ENCODE results near the gene ANKRD6. TPM values are rescaled to one million over a fixed set of nuclear protein-coding genes. Genes with fewer than 3 reads are reported as not detected.

Gene ANKRD6
- total and polyA plus RNA-seq, 2 donors (not counting 3 experiments of a cell fraction or from before 2014, with no cell fraction given) = 3.4 to 9.6 TPM

- no peaks in the 10 kb centered on the region for H4K20me1 ChIP-seq (replicated peaks; ENCODE audit: control insufficient read depth, extremely low read depth, insufficient read depth, low read length)
- intact Hi-C loops (cut with micrococcal nuclease) = no loop called here
- FAIRE-seq (no peak), DNase-seq (ENCODE audit: low read depth, low spot score) (no peak)
- dilution Hi-C loops (cut with MboI; ENCODE audit: extremely low pct_ligation_motif_present, low sequenced_read_pairs) = no loop called here
- CTCF ChIA-PET = interaction anchor here (1.0 to 1.1 kb wide), 3 partner anchors 12 to 434 kb away, joined by 3 to 4 read pairs (median 3); no protein-coding TSS in a partner anchor
- no peak overlapping the region for H3K9ac ChIP-seq (replicated peaks; ENCODE audit: extremely low read depth, insufficient read depth, low read length)
- no peaks in the 10 kb centered on the region for H3K9me1 ChIP-seq (replicated peaks; ENCODE audit: control insufficient read depth, extremely low read depth, insufficient read depth, low read length)
- H3K4me1 ChIP-seq (ENCODE audit: control insufficient read depth, extremely low read depth, insufficient read depth, low read length) = no peaks in the 10 kb centered on the region
- no peak overlapping the region for H3K27ac ChIP-seq (ENCODE audit: insufficient read depth, low read depth, low read length)
- H2AFZ ChIP-seq (ENCODE audit: low read depth, low read length) = no peak overlapping the region
- POLR2A ChIA-PET = no interaction called here
- no peaks in the 10 kb centered on the region for H3K79me2 ChIP-seq (ENCODE audit: control insufficient read depth, insufficient read depth, low read length)
- H3K4me2 ChIP-seq (ENCODE audit: insufficient read depth, low read length) = no peak overlapping the region
- peaks cover 30 to 31% of the 10 kb centered on the region in 2 experiments for H3K27me3 ChIP-seq (ENCODE audit: control insufficient read depth in 2 of 2, insufficient read depth in 2 of 2, low read length in 2 of 2)
- no peak overlapping the region for H3K4me3 ChIP-seq (replicated peaks in 1 of 3; ENCODE audit: insufficient read depth in 1 of 3, low read depth in 1 of 3, low read length in 3 of 3)
- no peaks in the 10 kb centered on the region for H3K9me3 ChIP-seq (replicated peaks; ENCODE audit: control insufficient read depth, insufficient read depth, low read length)
- no TSS peak for BruUV-seq (replicated peaks)
- no peak for TF ChIP-seq POLR2A (IDR thresholded peaks at IDR 0.05; ENCODE audit: low read depth, low read length)
- TF ChIP-seq CTCF (IDR thresholded peaks at IDR 0.05; ENCODE audit: extremely low read depth in 1 of 2, insufficient read depth in 1 of 2, low read depth in 1 of 2, low read length in 2 of 2) = no peak
- TF ChIP-seq FOS (IDR thresholded peaks at IDR 0.05; ENCODE audit: borderline replicate concordance, insufficient read depth, low read length) = no peak
- no peak for TF ChIP-seq GATA2 (IDR thresholded peaks at IDR 0.05; ENCODE audit: insufficient read depth, insufficient read length, low read depth, low read length)
- TF ChIP-seq MAX (IDR thresholded peaks at IDR 0.05; ENCODE audit: insufficient read depth, insufficient read length) = no peak
- TF ChIP-seq MYC (IDR thresholded peaks at IDR 0.05; ENCODE audit: low read depth, low read length) = no peak
- TF ChIP-seq JUN (IDR thresholded peaks at IDR 0.05; ENCODE audit: borderline replicate concordance, insufficient read depth, insufficient read length, low read depth) = no peak
- TF ChIP-seq EZH2 (IDR thresholded peaks at IDR 0.05; ENCODE audit: borderline replicate concordance, low read depth, low read length, severe bottlenecking) = no peak
- TF ChIP-seq POLR2AphosphoS5 (IDR thresholded peaks at IDR 0.05; ENCODE audit: insufficient read depth, low read depth, low read length) = no peak
- no peaks in the 10 kb centered on the region for H3K36me3 ChIP-seq (ENCODE audit: control insufficient read depth in 2 of 2, extremely low read depth in 1 of 2, insufficient read depth in 2 of 2, low read length in 2 of 2)
Observed at GRCh38 chr6:89416796-89417195, 16.2 kb upstream of the ANKRD6 start.
